Mesothelial cell of epicardium (in vitro differentiated cells): ENCODE measurements around the gene HMOX2. TPM values are rescaled to one million over a fixed set of nuclear protein-coding genes. Genes with fewer than 3 reads are reported as not detected.
A peak's percentile ranks its signal among the peaks of the same experiment; 100 is the strongest.

Experiments used
- DNase-seq, 2 experiments: peaks; one replicate each; pipeline ENCODE4 v3.0.0; 2021; ENCODE audit warnings: low spot score in 2 of 2; ENCODE audit not compliant: unreplicated experiment in 2 of 2
- H3K27ac Mint-ChIP-seq: 2 replicates; pipeline ENCODE4 v1.8.0; 2021; ENCODE audit warnings: mixed read lengths
- H3K27me3 Mint-ChIP-seq: 2 replicates; pipeline ENCODE4 v1.8.0; 2021; ENCODE audit warnings: low read depth, mixed read lengths
- H3K36me3 Mint-ChIP-seq: 2 replicates; pipeline ENCODE4 v1.8.0; 2021; ENCODE audit warnings: mixed read lengths
- H3K4me1 Mint-ChIP-seq: 2 replicates; pipeline ENCODE4 v1.8.0; 2021; ENCODE audit warnings: mixed read lengths
- H3K4me3 Mint-ChIP-seq: 2 replicates; pipeline ENCODE4 v1.8.0; 2021; ENCODE audit warnings: mild to moderate bottlenecking, moderate library complexity, mixed read lengths
- H3K9me3 Mint-ChIP-seq: 2 replicates; pipeline ENCODE4 v1.8.0; 2021; ENCODE audit warnings: mixed read lengths
- CTCF ChIP-seq: fragments of 200-600 bp; sonication (generic); IDR thresholded peaks from one replicate; pipeline ENCODE4 v1.5.0; 2021; ENCODE audit warnings: antibody characterized with exemption; ENCODE audit not compliant: unreplicated experiment
- total RNA-seq: library from RNA; stranded (reverse); gene quantifications from 3 replicates; pipeline ENCODE4 v1.2.1, GENCODE V29; 2021

HMOX2 gene
- total RNA-seq, 1 donor from 2014 or later, result 30.9 TPM

GRCh38 chr16:4467916-4468315, 8.3 kb upstream of the HMOX2 start:
- H3K36me3 Mint-ChIP-seq, result peaks cover 26% of the 10 kb centered on the region
- H3K4me3 Mint-ChIP-seq, result no peak overlapping the region
- H3K27me3 Mint-ChIP-seq, result no peaks in the 10 kb centered on the region
- no peaks in the 10 kb centered on the region for H3K9me3 Mint-ChIP-seq
- TF ChIP-seq CTCF, result no peak
- no peak overlapping the region for H3K27ac Mint-ChIP-seq
- H3K4me1 Mint-ChIP-seq, result peaks cover 4% of the 10 kb centered on the region
- no peak for DNase-seq

- DNase-seq, result no peak
- H3K27me3 Mint-ChIP-seq, result no peaks in the 10 kb centered on the region
- H3K9me3 Mint-ChIP-seq, result no peaks in the 10 kb centered on the region
- TF ChIP-seq CTCF, result no peak
- H3K36me3 Mint-ChIP-seq, result peaks cover 23% of the 10 kb centered on the region
- H3K4me3 Mint-ChIP-seq, result no peak overlapping the region
- H3K4me1 Mint-ChIP-seq, result peaks cover 8% of the 10 kb centered on the region
- H3K27ac Mint-ChIP-seq, result no peak overlapping the region
Measured at GRCh38 chr16:4468972-4469371, 7.2 kb upstream of the HMOX2 start.

- TF ChIP-seq CTCF, result no peak
- peaks cover 12% of the 10 kb centered on the region for H3K4me1 Mint-ChIP-seq
- DNase-seq, result no peak
- H3K4me3 Mint-ChIP-seq, result no peak overlapping the region
- H3K27ac Mint-ChIP-seq, result no peak overlapping the region
- H3K9me3 Mint-ChIP-seq, result peaks cover 2% of the 10 kb centered on the region
- H3K27me3 Mint-ChIP-seq, result no peaks in the 10 kb centered on the region
- H3K36me3 Mint-ChIP-seq, result peaks cover 11% of the 10 kb centered on the region
Measured at GRCh38 chr16:4471869-4472268, 4.3 kb upstream of the HMOX2 start.

GRCh38 chr16:4472880-4473279, 3.3 kb upstream of the HMOX2 start:
- Mint-ChIP-seq H3K4me1 (peaks cover 19% of the 10 kb centered on the region), H3K4me3 (peak overlapping the region; percentile 64), H3K9me3 (peaks cover 2% of the 10 kb centered on the region), H3K27ac (peak overlapping the region; percentile 39), H3K36me3 (peaks cover 10% of the 10 kb centered on the region), H3K27me3 (no peaks in the 10 kb centered on the region)
- no peak for TF ChIP-seq CTCF
- no peak for DNase-seq

- DNase-seq, result peak; percentile 76 to 88
- Mint-ChIP-seq H3K4me1 (peaks cover 21% of the 10 kb centered on the region), H3K27me3 (no peaks in the 10 kb centered on the region), H3K9me3 (peaks cover 2% of the 10 kb centered on the region), H3K36me3 (peaks cover 5% of the 10 kb centered on the region), H3K27ac (peak within 1 kb of the TSS; percentile 83), H3K4me3 (peak within 1 kb of the TSS; percentile 74)
- no peak for TF ChIP-seq CTCF
Measured at GRCh38 chr16:4474192-4474961, 1.8 kb upstream of the HMOX2 start, which contains the start of gene NMRAL1. NMRAL1 (minus strand) TSS chr16:4474625; CDS start chr16:4474132, 493 bp downstream.
